HG03097 (cell line): ENCODE data around the gene PCDHGA8.
"Not testable (repeated sequence)": the region's sequence is repeated elsewhere in the genome, so short reads cannot be mapped to it uniquely, and the experiment has no call there.

Source experiments
- ATAC-seq: cut with Tn5 transposase; IDR thresholded peaks from one replicate; pipeline ENCODE4 v1.9.1; 2021; ENCODE audit not compliant: unreplicated experiment, low FRiP score

The PCDHGA8 gene

GRCh38 chr5:141392429-141393198 lies at the start of gene PCDHGA8:
PCDHGA8 (plus strand) TSS chr5:141392633; CDS start chr5:141392814, 181 bp downstream.
- no peak for ATAC-seq

- no peak for ATAC-seq
Observed at GRCh38 chr5:141342773-141343172, 49.7 kb upstream of the PCDHGA8 start.

GRCh38 chr5:141343242-141343952 lies 49.0 kb upstream of the PCDHGA8 start, which contains the start of gene PCDHGA3:
PCDHGA3 (plus strand) TSS chr5:141343829; CDS start chr5:141344034, 205 bp downstream.
- ATAC-seq = no peak

GRCh38 chr5:141343953-141344463 lies 48.4 kb upstream of the PCDHGA8 start:
- ATAC-seq = no peak

- ATAC-seq = no peak
Observed at GRCh38 chr5:141345327-141345726, 47.1 kb upstream of the PCDHGA8 start.

- ATAC-seq = not testable (repeated sequence)
Observed at GRCh38 chr5:141346017-141346416, 46.4 kb upstream of the PCDHGA8 start.

GRCh38 chr5:141349917-141350619 lies 42.4 kb upstream of the PCDHGA8 start, which contains the start of gene PCDHGB1:
PCDHGB1 (plus strand) TSS chr5:141350099; CDS start chr5:141350261, 162 bp downstream.
- no peak for ATAC-seq

GRCh38 chr5:141351591-141351990 lies 40.8 kb upstream of the PCDHGA8 start:
- no peak for ATAC-seq

GRCh38 chr5:141354900-141355469 lies 37.4 kb upstream of the PCDHGA8 start, which contains the start of gene PCDHGA4:
PCDHGA4 (plus strand) TSS chr5:141355021; CDS start chr5:141355108, 87 bp downstream.
- ATAC-seq = no peak

GRCh38 chr5:141355641-141356040 lies 36.8 kb upstream of the PCDHGA8 start:
- no peak for ATAC-seq

GRCh38 chr5:141356133-141356532 lies 36.3 kb upstream of the PCDHGA8 start:
- ATAC-seq = no peak

GRCh38 chr5:141356950-141357349 lies 35.5 kb upstream of the PCDHGA8 start:
- ATAC-seq = no peak

GRCh38 chr5:141359790-141360426 lies 32.5 kb upstream of the PCDHGA8 start, which contains the start of gene PCDHGB2:
PCDHGB2 (plus strand) TSS chr5:141359994; CDS start chr5:141360136, 142 bp downstream.
- no peak for ATAC-seq

- no peak for ATAC-seq
Observed at GRCh38 chr5:141360685-141361084, 31.7 kb upstream of the PCDHGA8 start.

- ATAC-seq = no peak
Observed at GRCh38 chr5:141362719-141363118, 29.7 kb upstream of the PCDHGA8 start.

- ATAC-seq = no peak
Observed at GRCh38 chr5:141363952-141364660, 28.3 kb upstream of the PCDHGA8 start, which contains the start of gene PCDHGA5. PCDHGA5 (plus strand) TSS chr5:141364162; CDS start chr5:141364331, 169 bp downstream.

GRCh38 chr5:141366016-141366896 lies 26.2 kb upstream of the PCDHGA8 start:
- no peak for ATAC-seq
